A673 (cell line): ENCODE results near the gene ABCG1. TPM values are rescaled to one million over a fixed set of nuclear protein-coding genes. Genes with fewer than 3 reads are reported as not detected.

ENCODE experiments used
- BruUV-seq: library from RNA; stranded (reverse); fragments of 400-500 nt; replicated peaks from 2 replicates; lab custom pipeline; 2021; lab: Mats Ljungman, UMichigan
- CTCF ChIA-PET: fragments of 300-600 bp; sonication (Branson Sonifier 250); formaldehyde crosslinking; loops from one replicate; lab custom pipeline; 2022; ENCODE audit warnings: antibody characterized with exemption; lab: Charles Lee
- POLR2A ChIA-PET: fragments of 300-600 bp; sonication (Branson Sonifier 250); formaldehyde crosslinking; loops from one replicate; lab custom pipeline; 2022; ENCODE audit warnings: antibody characterized with exemption; ENCODE audit not compliant: low non-redundant PET; lab: Charles Lee
- DNase-seq: peaks from one replicate; pipeline ENCODE4 v3.0.0-alpha.2; 2015; ENCODE audit warnings: low spot score
- H3K27ac ChIP-seq: fragments of 200-600 bp; sonication (generic); 2 replicates; pipeline ENCODE4 v1.5.1; 2016; ENCODE audit warnings: mixed run types, low read depth, mild to moderate bottlenecking, mixed read lengths, antibody characterized with exemption, low read length; ENCODE audit not compliant: poor library complexity, severe bottlenecking
- H3K27me3 ChIP-seq: fragments of 200-600 bp; sonication (generic); replicated peaks from 2 replicates; pipeline ENCODE4 v1.6.1; 2017; ENCODE audit warnings: mixed run types, low read depth, mild to moderate bottlenecking, mixed read lengths, antibody characterized with exemption, low read length; ENCODE audit not compliant: insufficient read depth, poor library complexity
- H3K36me3 ChIP-seq: fragments of 200-600 bp; sonication (generic); 2 replicates; pipeline ENCODE4 v1.6.1; 2016; ENCODE audit warnings: mixed run types, mild to moderate bottlenecking, mixed read lengths, antibody characterized with exemption, low read length; ENCODE audit not compliant: insufficient read depth, poor library complexity, severe bottlenecking
- H3K4me1 ChIP-seq: fragments of 200-600 bp; sonication (generic); 2 replicates; pipeline ENCODE4 v1.6.1; 2017; ENCODE audit warnings: mixed run types, mild to moderate bottlenecking, mixed read lengths, antibody characterized with exemption, low read length; ENCODE audit not compliant: insufficient read depth, poor library complexity, severe bottlenecking
- H3K4me3 ChIP-seq: fragments of 200-600 bp; sonication (generic); 2 replicates; pipeline ENCODE4 v1.5.1; 2016; ENCODE audit warnings: low read depth, mixed run types, mild to moderate bottlenecking, mixed read lengths, low read length; ENCODE audit not compliant: poor library complexity, severe bottlenecking
- H3K9me3 ChIP-seq: fragments of 200-600 bp; sonication (generic); 2 replicates; pipeline ENCODE4 v1.6.1; 2016; ENCODE audit warnings: mixed run types, low read depth, mild to moderate bottlenecking, mixed read lengths, antibody characterized with exemption, low read length; ENCODE audit not compliant: poor library complexity, severe bottlenecking
- CTCF ChIP-seq: fragments of 300-800, 200-600 bp; sonication (generic); conservative IDR thresholded peaks from 2 replicates; pipeline ENCODE4 v1.5.1; 2017; ENCODE audit warnings: low read depth, mild to moderate bottlenecking, antibody characterized with exemption, low read length, moderate library complexity, mixed read lengths
- EZH2 ChIP-seq: fragments of 200-600 bp; sonication (generic); IDR thresholded peaks from 2 replicates; pipeline ENCODE4 v1.6.1; 2017; ENCODE audit warnings: borderline replicate concordance, low read depth, mild to moderate bottlenecking, mixed read lengths, antibody characterized with exemption, low read length; ENCODE audit not compliant: poor library complexity, severe bottlenecking
- intact Hi-C: fragments of 100-400 bp; cut with micrococcal nuclease; formaldehyde crosslinking; loops from one replicate; pipeline ENCODE4 v1.10.0; 2022; ENCODE audit not compliant: unreplicated experiment
- total RNA-seq: library from RNA; stranded (reverse); gene quantifications from 2 replicates; pipeline ENCODE4 v1.2.3, GENCODE V29; 2021

The ABCG1 gene
- total RNA-seq, 1 experiment from 2014 or later, result 3.4 TPM

GRCh38 chr21:42247716-42248115 is 28.8 kb downstream of the ABCG1 start:
- H3K9me3 ChIP-seq, result no peaks in the 10 kb centered on the region
- no TSS peak for BruUV-seq
- no peaks in the 10 kb centered on the region for H3K27me3 ChIP-seq
- H3K4me1 ChIP-seq, result no peaks in the 10 kb centered on the region
- no peaks in the 10 kb centered on the region for H3K36me3 ChIP-seq
- no peak for DNase-seq
- no peak overlapping the region for H3K4me3 ChIP-seq
- no peak overlapping the region for H3K27ac ChIP-seq
- TF ChIP-seq EZH2 (no peak), CTCF (no peak)
- intact Hi-C loops, result no loop called here
- CTCF ChIA-PET, result no interaction called here
- POLR2A ChIA-PET, result no interaction called here

GRCh38 chr21:42248241-42248640 is 29.3 kb downstream of the ABCG1 start:
- POLR2A ChIA-PET, result no interaction called here
- Histone ChIP-seq H3K4me1 (no peaks in the 10 kb centered on the region), H3K36me3 (no peaks in the 10 kb centered on the region), H3K27ac (no peak overlapping the region), H3K4me3 (no peak overlapping the region), H3K27me3 (no peaks in the 10 kb centered on the region), H3K9me3 (no peaks in the 10 kb centered on the region)
- no peak for DNase-seq
- no peak for TF ChIP-seq CTCF
- TF ChIP-seq EZH2, result no peak
- CTCF ChIA-PET, result no interaction called here
- BruUV-seq, result no TSS peak
- intact Hi-C loops, result no loop called here

GRCh38 chr21:42248783-42249597 is 30.1 kb downstream of the ABCG1 start:
- H3K9me3 ChIP-seq, result no peaks in the 10 kb centered on the region
- intact Hi-C loops, result no loop called here
- BruUV-seq, result no TSS peak
- ChIA-PET POLR2A (no interaction called here), CTCF (no interaction called here)
- TF ChIP-seq EZH2 (no peak), CTCF (no peak)
- H3K27ac ChIP-seq, result no peak overlapping the region
- H3K27me3 ChIP-seq, result no peaks in the 10 kb centered on the region
- no peaks in the 10 kb centered on the region for H3K4me1 ChIP-seq
- H3K4me3 ChIP-seq, result no peak overlapping the region
- no peaks in the 10 kb centered on the region for H3K36me3 ChIP-seq
- DNase-seq, result no peak
